ENCODE measurements around the gene FAF1. TPM values are rescaled to one million over a fixed set of nuclear protein-coding genes. Genes with fewer than 3 reads are reported as not detected.
A peak's percentile ranks its signal among the peaks of the same experiment; 100 is the strongest.

Gene FAF1
- total and polyA plus RNA-seq, 8 donors = 20.1 to 144 (median 27.4) TPM

GRCh38 chr1:50415235-50416149, 544.6 kb downstream of the FAF1 start:
- no peaks in the 10 kb centered on the region for H3K36me3 ChIP-seq
- intact Hi-C loops (cut with DNase I; ENCODE audit: low total_unique reads) = no loop called here
- WGBS, 5 donors = 5 to 13% (median 7%) methylated on average over 26 to 56 of the region's 56 CpGs
- TF ChIP-seq POLR2A (IDR thresholded peaks at IDR 0.05) (no peak), CTCF (IDR thresholded peaks at IDR 0.05) (no peak), EP300 (IDR thresholded peaks at IDR 0.05) (no peak), POLR2AphosphoS5 (IDR thresholded peaks at IDR 0.05) (no peak)
- peaks cover 0 to 18% (median 10%) of the 10 kb centered on the region in 4 donors for H3K9me3 ChIP-seq
- no peak overlapping the region for H3K4me3 ChIP-seq
- peaks cover 29 to 50% (median 44%) of the 10 kb centered on the region in 4 donors for H3K4me1 ChIP-seq
- H3K27ac ChIP-seq = no peak overlapping the region
- DNase-seq = peak in 1 of 2 donors; percentile 10
- peaks cover 42 to 83% (median 83%) of the 10 kb centered on the region in 3 donors for H3K27me3 ChIP-seq

- Histone ChIP-seq H3K36me3 (no peaks in the 10 kb centered on the region), H3K27me3 (peaks cover 42 to 82% (median 77%) of the 10 kb centered on the region in 3 donors), H3K4me3 (no peak overlapping the region), H3K27ac (no peak overlapping the region), H3K4me1 (peaks cover 29 to 45% (median 40%) of the 10 kb centered on the region in 4 donors), H3K9me3 (peaks cover 0 to 24% (median 12%) of the 10 kb centered on the region in 4 donors)
- intact Hi-C loops (cut with DNase I; ENCODE audit: low total_unique reads) = no loop called here
- 24 to 50% (median 32%) methylated on average over 3 to 7 of the region's 7 CpGs for WGBS, 5 donors
- DNase-seq = no peak
- no peak for TF ChIP-seq POLR2AphosphoS5 (IDR thresholded peaks at IDR 0.05)
- no peak for TF ChIP-seq EP300 (IDR thresholded peaks at IDR 0.05)
- TF ChIP-seq POLR2A (IDR thresholded peaks at IDR 0.05) = no peak
- no peak for TF ChIP-seq CTCF (IDR thresholded peaks at IDR 0.05)
Observed at GRCh38 chr1:50414853-50415234, 545.2 kb downstream of the FAF1 start.

- TF ChIP-seq POLR2A (IDR thresholded peaks at IDR 0.05) (no peak), EP300 (IDR thresholded peaks at IDR 0.05) (no peak), POLR2AphosphoS5 (IDR thresholded peaks at IDR 0.05) (no peak), CTCF (IDR thresholded peaks at IDR 0.05) (no peak)
- Histone ChIP-seq H3K27ac (no peak overlapping the region), H3K9me3 (peaks cover 0 to 31% (median 15%) of the 10 kb centered on the region in 4 donors), H3K4me3 (no peak overlapping the region), H3K27me3 (peaks cover 27 to 65% (median 58%) of the 10 kb centered on the region in 3 donors), H3K4me1 (peaks cover 15 to 27% (median 24%) of the 10 kb centered on the region in 4 donors), H3K36me3 (no peaks in the 10 kb centered on the region)
- DNase-seq = no peak
- intact Hi-C loops (cut with DNase I; ENCODE audit: low total_unique reads) = no loop called here
- WGBS, 5 donors = 87 to 95% (median 92%) methylated on average over 1 of the region's 1 CpG
Observed at GRCh38 chr1:50412813-50413476, 547.1 kb downstream of the FAF1 start.

- TF ChIP-seq CTCF (IDR thresholded peaks at IDR 0.05) = no peak
- H3K27me3 ChIP-seq = peaks cover 0 to 41% (median 0%) of the 10 kb centered on the region in 3 donors
Observed at GRCh38 chr1:50405814-50406213, 554.3 kb downstream of the FAF1 start.

More at GRCh38 chr1:50405814-50406213, 554.3 kb downstream of the FAF1 start:
- Histone ChIP-seq H3K4me1 (no peaks in the 10 kb centered on the region), H3K36me3 (no peaks in the 10 kb centered on the region), H3K9me3 (peaks cover 0 to 15% (median 6%) of the 10 kb centered on the region in 4 donors), H3K4me3 (no peak overlapping the region), H3K27ac (no peak overlapping the region)
- DNase-seq = no peak
- intact Hi-C loops (cut with DNase I; ENCODE audit: low total_unique reads) = no loop called here
- WGBS, 5 donors = 70 to 88% (median 84%) methylated on average over 4 of the region's 4 CpGs
